Measurements from ENCODE around the gene ATP1A3.

The ATP1A3 gene

GRCh38 chr19:41999878-42000208 lies 5.8 kb upstream of the ATP1A3 start:
- no peak for TF ChIP-seq CTCF (IDR thresholded peaks at IDR 0.05)

GRCh38 chr19:41999071-41999877 lies 5.2 kb upstream of the ATP1A3 start:
- no peak for TF ChIP-seq CTCF (IDR thresholded peaks at IDR 0.05)

- TF ChIP-seq CTCF (IDR thresholded peaks at IDR 0.05): peak; percentile 50
Observed at GRCh38 chr19:41998246-41999020, 4.4 kb upstream of the ATP1A3 start.

- no peak for TF ChIP-seq CTCF (IDR thresholded peaks at IDR 0.05)
Observed at GRCh38 chr19:41997851-41998229, 3.8 kb upstream of the ATP1A3 start.

GRCh38 chr19:41997121-41997850 lies 3.3 kb upstream of the ATP1A3 start:
- TF ChIP-seq CTCF (IDR thresholded peaks at IDR 0.05): no peak

- no peak for TF ChIP-seq CTCF (IDR thresholded peaks at IDR 0.05)
Observed at GRCh38 chr19:41995959-41996797, 2.1 kb upstream of the ATP1A3 start.
